Activated CD4-positive, alpha-beta T cell treated with anti-CD3 and anti-CD28 coated beads for 1 hour (primary cell): ENCODE results near the gene TNP2.

Experiments
- DNase-seq: peaks from one replicate; pipeline ENCODE4 v3.0.0-alpha.2; 2020

Gene TNP2

DNA sequence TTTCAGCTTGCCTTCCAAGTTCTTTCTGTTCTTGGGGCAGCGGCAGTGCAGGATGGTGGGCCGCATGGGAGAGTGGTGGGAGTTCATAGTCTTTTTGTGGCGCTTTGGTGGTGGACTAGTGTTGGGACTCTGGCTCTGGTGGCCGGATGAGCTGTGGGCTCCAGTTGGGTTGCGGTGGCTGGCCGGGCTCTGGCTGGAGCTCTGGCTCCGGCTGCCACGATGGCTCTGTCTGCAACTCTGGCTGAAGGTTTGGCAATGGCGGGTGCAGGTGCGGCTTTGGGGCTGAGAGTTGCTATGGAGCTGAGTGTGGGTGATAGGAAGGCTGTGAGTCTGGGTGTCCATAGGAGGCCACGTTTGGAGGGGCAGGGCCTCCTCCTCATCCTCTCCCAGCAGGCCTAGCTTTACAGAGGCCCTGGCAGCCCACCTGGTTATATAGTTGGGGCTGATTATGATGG lies at the start of gene TNP2:
TSS of gene TNP2 (minus strand) at position 405 of the 455 bp plus-strand sequence. CDS start at position 342, 63 bp downstream.
- DNase-seq, result no peak

DNA sequence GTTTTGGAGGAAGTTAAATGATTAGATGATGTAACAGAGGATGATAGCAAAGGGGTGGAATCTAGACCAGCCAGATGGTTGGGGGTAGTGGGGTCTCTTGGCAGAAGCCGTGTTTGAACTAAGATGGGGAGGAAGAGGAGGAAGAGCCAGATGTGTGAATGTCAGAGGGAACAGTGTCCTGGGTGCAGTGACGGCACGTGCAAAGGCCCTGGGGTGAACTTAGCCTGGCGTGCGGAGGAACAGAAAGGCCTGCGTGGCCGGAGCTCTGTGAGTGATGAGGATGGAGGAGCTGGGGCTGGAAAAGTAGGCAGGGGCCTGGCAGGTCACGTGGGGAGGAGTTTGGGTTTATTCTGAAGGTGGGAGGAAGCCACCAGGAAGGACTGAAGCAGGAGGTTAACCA lies 49.7 kb upstream of the TNP2 start:
- no peak for DNase-seq

DNA sequence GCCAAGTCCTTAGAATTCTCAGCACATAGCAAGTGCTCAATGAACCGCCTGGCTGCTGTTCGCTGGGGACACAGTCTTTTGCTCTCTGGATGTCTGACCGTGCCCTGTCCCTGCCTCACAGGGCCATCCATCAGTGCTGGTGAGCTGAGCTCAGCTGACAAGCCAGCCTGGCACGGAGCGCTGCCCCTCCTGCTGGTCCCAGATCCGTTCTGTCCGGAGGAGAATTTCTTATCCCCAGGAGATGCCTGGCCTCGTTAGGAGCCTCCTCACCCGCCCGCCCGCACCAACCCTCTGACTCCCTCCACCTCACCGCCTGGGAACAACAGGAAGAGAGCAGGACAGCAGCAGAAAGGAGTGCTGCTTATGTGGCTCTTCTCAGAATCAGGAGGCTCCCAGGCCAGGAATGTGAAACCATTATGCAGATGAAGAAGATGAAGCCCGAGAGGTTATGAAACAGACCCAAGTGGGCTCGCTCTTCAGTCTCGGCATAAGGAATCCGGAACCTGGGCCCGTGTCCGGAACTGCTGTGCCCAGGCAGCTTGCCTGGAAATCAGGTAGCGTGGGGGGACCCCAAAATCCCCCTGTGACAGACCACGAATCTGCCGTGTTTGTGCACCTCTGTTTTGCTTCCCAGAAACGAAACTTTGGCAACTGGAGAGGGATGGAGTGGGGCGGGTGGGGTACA lies 47.3 kb upstream of the TNP2 start:
- DNase-seq, result no peak

DNA sequence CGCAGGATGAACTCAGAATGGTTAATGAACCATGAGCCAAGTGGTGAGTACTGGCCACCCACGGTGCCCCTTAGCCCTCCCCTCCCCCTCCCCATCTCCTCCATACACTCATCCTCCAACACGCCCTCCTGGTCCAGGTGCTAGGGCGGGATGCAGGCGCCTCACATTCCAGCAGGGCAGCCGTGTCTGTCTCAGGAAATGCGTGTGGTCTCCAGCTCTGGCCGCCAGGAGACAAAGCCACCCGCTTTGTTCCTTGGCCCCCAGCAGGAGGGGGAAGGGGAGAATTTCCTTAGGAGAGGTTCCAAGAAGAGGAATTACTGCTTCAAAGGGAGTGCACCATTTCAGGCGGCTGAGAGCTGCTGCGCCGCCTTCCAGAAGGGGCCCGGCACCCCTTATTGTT lies 46.4 kb upstream of the TNP2 start:
- no peak for DNase-seq

DNA sequence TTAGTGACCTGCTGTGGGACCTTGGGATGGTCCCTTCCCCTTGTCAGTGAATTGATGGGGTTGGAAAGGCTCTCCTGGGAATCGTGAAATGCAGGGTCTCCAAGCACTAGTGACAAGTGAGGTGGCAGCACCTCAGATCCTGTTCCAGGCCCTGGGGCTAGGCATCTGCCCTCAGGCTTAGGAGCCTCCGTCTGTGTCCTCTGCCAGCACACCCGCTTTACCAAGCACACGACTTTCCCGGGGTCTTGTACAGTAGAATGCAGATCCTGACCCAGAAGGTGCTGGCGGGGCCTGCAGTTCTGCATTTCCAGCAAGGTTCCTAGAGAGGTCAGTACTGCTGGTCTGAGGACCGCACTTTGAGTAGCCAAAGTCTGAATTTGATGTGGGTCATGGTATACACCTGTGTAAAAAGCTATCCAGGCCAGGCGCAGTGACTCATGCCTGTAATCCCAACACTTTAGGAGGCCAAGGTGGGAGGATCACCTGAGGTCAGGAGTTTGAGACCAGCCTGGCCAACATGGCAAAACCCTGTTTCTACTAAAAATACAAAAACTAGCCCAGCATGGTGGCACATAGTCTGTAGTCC lies 45.3 kb upstream of the TNP2 start:
- no peak for DNase-seq

DNA sequence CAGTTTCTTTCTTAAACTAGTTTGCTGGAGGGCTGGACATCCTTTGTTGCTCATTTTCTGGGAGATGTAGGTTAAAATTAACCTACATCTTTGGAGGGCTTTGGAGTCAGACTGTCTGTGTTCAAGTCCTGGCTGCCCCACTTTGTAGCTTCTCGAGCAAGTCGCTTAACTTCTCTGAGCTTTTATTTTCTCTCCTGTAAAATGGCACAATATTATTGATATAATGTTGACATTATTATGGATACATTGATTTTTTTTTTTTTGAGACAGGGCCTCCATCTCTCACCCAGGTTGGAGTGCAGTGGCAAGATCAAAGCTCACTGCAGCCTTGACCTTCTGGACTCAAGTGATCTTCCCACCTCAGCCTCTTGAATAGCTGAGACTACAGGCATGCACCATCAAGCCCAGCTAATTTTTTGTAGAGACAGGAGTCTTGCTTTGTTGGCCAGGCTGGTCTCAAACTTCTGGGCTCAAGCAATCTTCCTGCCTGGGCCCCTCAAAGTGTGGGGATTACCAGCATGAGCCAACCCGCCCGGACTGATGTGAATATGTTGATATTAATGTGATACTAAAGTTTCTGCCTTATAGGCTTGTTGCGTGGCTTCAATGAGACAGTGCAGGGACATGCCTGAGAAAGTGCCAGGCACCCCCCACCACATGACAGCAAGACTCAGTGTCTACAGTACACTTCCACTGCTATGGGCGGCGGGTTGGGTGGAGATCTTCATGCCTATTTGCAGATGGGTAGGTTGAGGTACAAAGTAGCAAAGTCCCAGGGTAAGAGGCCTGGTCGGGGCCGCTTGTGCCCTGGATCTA lies 44.6 kb upstream of the TNP2 start:
- no peak for DNase-seq

DNA sequence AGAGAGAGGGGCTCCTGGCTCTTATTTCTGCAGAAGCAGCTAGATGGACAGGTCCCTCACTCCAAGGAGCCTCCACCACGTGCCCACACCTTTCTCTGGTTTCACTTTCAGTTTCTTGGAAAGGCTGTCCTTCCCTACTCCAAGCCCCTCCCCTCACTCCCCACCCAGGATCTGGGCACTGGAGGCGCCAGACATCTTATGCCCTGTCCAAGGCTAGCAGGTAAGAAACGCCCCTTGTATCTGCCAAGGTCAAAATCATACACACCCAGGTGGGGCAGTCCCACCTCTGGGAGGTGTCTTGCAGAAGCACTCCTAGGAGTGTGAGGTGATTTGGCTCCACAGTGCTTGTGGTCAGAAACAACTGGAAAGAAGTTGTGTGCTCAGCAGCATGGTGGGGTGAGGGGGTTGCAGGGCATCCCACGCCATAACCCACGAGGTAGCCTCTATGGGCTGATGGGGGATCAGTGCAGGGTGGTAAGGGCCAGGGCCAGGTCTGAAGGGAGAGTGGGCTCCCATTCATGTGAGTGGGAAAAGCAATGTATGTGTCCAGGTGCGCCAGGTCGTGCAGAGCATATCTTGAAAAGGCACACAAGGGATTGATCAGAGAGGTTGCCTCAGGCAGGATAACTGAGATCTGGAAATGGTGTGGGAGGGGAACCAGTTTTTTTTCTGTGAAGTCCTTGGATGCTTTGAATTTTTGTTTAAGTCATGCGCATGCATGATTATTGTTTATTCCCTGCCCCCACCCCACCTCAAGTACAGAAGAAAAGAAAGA lies 43.8 kb upstream of the TNP2 start:
- DNase-seq, result no peak

DNA sequence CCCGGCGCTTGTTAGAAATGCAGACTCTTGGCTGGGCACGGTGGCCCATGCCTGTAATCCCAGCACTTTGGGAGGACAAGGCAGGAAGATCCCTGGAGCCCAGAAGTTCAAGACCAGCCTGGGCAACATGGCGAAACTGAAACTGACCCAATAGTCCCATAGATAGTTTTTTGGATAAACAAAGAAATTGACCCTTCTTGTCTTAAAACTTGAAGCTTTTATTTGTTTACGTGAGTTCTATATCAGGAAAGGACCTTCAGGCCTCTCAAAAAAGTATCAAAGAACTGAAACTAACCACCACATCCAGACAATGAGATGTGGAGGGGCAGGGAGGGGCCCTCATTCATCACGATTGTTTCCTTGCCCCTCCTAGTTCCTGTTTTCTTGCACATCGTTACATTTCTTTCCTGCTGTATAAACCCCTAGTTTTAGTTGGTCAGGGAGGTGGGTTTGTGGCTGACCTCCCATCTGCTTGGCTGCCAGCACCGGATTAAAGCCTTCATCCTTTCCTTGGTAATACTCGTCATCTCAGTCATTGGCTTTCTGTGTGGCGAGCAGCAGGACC lies 42.0 kb upstream of the TNP2 start:
- DNase-seq, result no peak

DNA sequence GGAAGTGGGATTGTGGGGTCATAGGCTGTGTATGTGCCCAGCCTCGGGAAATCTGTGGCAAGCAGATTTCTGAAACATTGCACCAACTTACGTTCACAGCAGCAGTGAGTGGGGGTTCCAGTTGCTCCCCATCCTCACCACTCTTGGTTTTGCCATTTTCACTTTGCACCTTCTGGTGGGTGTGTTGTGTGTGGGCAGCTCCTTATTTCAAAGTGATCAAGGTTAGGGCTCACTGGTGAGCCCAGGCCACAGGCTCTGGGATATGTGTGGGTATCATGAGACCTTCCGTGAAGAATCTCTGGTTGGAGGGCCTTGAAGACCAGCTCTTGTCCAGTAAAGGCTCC lies 41.5 kb upstream of the TNP2 start:
- DNase-seq, result no peak

DNA sequence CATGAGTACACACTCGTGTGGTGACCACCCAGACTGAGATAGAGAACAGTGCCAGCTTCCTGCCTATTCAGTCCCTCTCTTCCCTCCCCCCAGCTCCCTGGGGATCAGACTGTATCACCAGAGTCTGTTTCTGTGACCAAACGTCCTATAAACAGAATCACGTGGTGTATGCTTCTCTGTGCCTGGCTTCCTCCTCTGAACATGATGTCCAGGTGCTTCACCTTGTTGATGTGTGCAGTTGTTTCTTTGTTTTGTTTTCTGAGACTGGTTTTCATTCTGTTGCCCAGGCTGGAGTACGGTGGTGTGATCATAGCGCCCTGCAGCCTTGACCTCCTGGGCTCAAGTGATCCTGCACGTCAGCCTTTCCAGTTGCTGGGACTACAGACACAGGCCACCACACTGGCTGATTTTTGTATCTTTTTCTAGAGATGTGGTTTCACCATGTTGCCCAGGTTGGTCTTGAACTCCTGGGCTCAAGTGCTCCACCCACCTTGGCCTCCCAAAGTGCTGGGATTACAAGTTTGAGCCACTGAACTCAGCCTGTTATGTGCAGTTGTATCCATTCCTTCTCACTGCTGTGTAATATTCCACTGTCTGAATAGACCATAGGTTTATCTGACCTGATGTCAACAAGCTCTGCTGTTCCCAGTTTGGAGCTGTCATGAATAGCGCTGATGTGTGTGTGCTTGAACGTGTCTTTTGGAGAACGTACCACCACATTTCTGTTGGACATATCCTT lies 40.9 kb upstream of the TNP2 start:
- no peak for DNase-seq

DNA sequence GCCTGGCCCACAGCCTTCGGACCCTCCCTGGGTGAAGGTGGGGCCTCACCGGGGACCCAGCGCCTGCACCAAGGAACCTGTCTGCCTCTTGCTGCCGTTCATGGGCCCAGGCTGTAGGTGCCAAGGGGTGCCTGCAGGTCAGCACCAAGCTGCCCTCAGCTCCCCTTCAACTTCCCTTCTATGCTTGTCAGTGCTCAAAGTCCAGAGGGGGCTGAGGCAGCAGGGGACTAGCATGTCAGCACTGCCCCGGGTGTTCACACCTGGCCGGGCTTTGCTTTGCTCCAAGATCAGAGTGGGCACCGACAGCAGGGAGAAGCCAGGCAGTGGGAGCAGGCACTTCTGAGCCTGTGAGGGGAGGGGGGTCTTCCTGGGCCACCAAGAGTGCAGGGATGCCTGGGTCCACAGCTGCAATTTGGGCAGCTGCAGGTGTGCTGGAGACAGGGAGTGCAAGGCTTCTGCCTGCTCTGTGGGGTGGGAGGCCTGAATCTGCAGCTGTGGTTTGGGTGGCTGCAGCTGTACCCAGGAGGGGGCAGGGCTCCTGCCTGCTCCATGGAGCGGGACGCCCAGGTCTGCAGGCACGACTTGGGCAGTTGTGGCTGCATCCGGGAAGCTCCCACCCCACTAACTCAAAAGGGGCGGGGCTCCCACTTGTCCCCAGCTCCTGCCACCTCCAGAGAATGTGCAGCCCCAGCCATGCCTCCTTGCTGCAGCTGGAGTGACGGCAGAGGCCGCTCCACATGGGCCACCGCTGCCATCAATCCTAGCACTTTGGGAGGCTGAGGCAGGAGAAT lies 39.6 kb upstream of the TNP2 start:
- no peak for DNase-seq

DNA sequence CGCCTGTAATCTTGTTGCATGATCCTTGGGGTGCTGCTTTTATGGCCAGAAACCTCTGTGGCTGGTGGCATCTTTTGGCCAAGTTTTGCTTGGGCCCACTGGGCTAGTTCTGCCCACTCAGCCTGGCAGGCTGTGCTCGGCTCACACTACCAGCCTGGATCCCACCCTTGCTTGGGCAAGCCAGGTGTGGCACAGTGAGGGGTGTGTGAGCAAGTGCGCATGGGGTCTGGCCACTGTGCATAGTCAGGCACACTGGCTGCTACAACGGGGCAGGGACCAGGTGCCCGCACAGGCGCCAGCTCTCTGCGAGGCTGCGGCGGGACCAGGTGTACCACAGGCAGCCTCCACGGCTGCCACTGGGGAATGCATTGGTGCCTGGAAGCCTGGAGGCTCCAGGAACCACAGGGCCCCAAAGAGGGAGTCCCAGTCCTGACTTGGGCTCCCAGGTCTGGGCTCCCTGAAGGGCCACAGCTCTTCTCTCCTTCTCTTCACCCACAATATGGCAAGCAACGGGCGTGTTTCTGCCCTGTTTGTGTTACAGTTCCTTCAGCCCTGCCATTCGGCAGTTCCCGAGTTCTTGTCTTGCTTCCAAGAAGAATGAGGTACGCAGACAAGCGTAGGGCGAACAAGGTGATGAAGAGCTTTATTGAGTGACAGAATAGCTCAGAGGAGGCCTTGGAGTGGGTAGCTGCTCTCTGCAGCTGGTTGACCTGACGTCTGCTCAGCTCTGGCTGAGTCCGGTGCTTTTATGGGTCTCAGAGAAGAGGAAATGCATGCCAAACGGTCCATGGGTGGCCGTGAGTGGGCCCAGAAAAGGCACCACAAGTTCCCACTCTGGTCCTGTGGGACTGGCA lies 38.7 kb upstream of the TNP2 start:
- DNase-seq, result no peak

DNA sequence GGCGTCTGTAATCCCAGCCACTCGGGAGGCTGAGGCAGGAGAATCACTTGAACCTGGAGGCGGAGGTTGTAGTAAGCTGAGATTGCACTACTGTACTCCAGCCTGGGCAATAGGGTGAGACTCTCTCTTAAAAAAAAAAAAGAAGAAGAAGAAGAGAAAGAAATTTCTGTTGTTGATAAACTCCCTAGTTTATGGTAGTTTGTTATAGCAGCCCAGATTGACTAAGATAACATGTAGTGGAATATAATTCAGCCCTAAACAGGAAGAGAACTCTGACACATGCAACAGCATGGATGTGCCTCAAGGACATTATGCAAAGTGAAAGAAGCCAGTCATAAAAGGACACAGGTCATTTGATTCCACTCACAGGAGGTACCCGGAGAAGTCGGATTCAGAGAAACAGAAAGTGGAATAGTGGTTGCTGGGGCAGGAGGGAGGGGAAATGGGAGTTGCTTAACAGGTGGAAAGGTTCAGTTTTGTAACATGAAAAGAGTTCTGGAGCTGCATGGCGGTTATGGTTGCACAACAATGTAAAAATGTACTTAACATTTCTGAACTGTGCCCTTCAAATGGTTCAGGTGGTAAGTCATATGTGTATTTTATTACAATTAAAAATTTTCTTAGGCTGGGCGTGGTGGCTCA lies 38.0 kb upstream of the TNP2 start:
- DNase-seq, result no peak

DNA sequence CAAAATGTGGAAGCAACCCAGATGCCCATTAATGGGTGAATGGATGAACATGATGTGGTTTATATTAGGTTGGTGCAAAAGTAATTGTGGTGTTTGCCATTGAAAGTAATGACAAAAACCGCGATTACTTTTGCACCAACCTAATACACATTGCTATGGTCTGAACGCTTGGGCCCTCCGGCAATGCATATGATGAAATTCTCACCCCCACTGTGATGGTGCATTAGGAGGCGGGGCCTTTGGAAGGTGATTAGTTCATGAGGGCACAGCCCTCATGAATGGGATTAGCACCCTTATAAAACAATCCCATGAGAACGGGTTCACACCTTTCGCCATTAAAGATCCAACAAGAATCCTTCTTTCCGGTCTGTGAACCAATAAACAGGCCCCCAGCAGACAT lies 37.3 kb upstream of the TNP2 start:
- DNase-seq, result no peak

DNA sequence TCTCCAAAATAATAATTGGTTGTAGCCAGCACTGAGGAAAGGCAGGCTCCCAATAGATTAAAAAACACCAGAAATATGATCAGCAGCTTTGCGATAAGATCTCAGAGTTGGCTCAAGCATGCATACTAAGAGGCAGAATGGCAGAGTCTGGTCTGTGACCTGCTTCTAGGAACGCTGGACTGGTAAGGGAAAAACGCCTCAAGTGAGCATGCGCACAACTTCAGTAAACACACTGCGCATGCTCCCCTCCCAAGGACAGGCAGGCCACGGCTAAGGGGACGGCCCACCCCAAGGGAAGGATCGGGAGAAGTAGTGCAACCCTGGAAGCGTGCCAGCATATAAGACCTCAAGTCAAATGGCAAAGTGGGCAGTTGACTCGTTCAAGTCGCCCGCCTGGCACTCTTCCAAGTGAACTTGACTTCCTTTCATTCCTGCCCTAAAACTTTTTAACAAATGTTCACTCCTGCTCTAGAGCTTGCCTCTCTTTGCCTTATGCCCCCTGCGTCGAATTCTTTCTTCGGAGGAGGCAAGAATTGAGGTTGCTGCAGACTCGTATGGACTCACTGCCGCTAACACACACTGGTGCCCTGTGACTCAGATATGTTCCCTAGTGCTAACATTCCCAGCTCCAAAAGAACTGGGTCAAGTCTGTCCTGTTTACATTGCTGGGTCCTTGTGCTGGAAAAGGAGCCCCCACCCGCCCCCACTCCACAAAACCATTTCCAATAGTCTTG lies 34.4 kb upstream of the TNP2 start:
- no peak for DNase-seq

DNA sequence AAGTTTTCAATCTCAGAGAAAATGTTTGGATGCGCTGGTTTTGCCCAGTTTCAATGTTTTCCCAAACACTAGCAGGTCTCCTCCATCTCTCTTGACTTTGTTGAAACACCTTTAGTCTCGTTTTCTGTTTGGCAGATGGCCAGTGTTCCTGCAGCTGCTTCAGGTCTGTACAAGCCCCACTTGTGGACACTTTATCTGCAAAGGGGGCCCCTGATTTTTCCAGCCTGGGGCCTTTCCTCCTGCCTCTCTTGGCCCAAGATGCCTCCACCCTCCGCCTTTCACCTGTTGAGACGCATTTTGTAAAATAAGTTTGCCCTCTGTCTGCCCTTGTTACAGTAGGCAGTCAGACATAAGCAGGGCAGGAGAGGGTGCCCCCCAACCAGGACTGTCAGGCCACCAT lies 33.9 kb upstream of the TNP2 start:
- DNase-seq, result no peak

DNA sequence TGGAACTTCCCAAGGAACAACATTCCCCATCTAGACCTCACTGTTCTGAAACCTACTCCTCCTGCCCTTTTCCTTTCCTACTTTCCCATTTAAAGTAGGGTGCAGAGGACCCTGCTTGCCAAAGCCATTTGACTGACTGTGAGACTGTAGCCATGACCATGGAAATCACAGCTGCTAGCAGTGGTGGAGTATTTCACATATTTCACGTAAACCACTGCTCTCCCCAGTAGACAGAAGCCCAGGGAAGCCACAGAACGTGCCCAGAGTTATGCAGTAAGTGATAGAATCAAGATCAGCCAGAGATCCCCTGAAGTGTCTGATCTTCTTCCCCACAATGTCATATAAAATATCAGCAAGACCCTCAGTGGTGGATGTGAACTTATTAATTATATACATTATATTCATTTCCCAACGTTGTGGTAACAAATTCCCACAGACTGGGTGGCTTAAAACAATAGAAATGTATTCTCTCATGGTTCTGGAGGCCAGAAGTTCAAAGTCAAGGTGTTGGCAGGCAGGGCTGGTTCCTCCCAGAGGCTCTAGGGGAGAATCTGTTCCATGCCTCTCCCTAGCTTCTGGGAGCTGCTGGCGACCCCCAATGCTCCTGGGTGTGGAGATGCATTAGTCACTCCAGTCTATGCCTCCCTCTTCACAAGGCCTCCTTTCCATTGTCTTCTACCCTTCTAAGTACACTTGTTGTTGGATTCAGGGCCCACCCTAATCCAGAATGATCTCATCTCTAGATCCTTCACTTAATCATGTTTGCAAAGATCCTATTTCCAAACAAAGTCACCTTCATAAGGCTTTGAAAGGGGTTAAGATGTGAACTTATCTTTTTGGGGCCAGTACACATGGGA lies 32.7 kb upstream of the TNP2 start:
- DNase-seq, result no peak

DNA sequence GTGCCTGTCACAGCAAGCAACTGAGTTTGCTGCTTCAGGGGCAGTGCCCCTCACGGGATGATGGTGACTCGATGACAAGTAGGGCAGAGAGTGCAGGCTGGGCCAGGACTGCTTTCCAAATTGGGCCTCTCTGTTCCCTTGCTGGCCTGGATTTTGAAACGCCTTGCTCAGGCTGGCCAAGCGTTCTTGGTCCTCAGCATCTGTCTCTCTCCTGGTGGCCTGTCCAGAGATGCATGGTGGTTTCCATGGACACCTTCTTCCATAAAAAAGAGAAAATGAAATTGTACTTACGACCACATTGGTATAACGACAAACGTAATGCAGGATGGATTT lies 31.4 kb upstream of the TNP2 start:
- DNase-seq, result no peak
